ENCODE results near the gene ZNF300. TPM values are rescaled to one million over a fixed set of nuclear protein-coding genes. Genes with fewer than 3 reads are reported as not detected.

ZNF300 gene
- polyA plus RNA-seq (2011; rRNA removed) (2.6 and 4.8 TPM in 2 replicates), polyA minus RNA-seq (2011; rRNA and poly(A)+ RNA removed) (1.8 TPM in 2 replicates)

DNA sequence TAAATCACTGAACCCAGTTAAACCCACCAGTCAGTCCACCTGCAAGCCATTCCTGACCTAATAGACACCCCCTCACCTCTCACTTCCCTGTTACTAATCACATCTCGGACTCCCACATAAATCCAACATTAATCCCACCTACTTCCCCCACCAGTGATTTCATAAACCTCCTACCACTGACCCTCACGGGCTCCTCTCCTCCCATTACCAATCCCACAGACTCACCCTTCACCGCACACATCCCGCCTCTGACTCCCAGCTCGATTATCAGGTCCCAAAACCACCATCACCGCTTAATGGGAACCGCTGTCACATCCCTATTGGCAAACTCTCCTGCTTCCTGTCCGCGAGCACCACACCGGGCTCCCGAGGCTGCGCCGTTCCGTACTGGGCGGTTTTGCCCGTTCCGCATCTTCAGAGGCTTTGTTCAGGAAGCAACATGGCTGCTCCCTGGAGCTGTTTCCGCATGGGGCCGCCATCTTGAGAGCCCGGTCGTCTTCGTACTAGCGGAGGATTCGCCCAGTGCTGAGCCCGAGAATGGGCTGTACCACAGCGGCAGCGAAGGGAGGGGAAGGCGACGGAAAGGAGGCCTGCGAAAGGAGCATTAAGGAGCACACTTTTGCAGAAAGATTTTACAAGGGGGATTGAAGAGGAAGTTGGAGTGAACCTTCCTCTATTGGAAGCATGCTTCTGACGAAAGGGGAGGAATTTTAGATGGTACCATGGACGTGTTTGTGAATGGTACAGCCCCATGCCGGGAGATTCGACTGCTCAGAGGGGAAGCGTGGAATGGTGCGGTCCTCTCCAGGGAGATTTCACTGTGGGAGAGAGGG is at the start of gene ZNF300:
TSS of gene ZNF300 (minus strand) at position 502 of the 833 bp plus-strand sequence. CDS start 1,825 bp downstream, outside the sequence.
- CTCF ChIA-PET, result no interaction called here
- Histone ChIP-seq H3K36me3 (ENCODE audit: control insufficient read depth, insufficient read depth, low read length) (no peaks in the 10 kb centered on the region; the same call in 1 of the 2 replicates), H3K27me3 (ENCODE audit: control insufficient read depth, insufficient read depth, low read length) (no peaks in the 10 kb centered on the region), H3K4me3 (ENCODE audit: low read depth, low read length) (peak within 1 kb of the TSS; percentile 67)
- POLR2A ChIA-PET, result no interaction called here
- peak; percentile 52 for DNase-seq (ENCODE audit: low read depth)
- TF ChIP-seq, protein P1, sequence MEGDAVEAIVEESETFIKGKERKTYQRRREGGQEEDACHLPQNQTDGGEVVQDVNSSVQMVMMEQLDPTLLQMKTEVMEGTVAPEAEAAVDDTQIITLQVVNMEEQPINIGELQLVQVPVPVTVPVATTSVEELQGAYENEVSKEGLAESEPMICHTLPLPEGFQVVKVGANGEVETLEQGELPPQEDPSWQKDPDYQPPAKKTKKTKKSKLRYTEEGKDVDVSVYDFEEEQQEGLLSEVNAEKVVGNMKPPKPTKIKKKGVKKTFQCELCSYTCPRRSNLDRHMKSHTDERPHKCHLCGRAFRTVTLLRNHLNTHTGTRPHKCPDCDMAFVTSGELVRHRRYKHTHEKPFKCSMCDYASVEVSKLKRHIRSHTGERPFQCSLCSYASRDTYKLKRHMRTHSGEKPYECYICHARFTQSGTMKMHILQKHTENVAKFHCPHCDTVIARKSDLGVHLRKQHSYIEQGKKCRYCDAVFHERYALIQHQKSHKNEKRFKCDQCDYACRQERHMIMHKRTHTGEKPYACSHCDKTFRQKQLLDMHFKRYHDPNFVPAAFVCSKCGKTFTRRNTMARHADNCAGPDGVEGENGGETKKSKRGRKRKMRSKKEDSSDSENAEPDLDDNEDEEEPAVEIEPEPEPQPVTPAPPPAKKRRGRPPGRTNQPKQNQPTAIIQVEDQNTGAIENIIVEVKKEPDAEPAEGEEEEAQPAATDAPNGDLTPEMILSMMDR (IDR thresholded peaks at IDR 0.05; ENCODE audit: insufficient read depth, low read depth, low read length), result no peak

DNA sequence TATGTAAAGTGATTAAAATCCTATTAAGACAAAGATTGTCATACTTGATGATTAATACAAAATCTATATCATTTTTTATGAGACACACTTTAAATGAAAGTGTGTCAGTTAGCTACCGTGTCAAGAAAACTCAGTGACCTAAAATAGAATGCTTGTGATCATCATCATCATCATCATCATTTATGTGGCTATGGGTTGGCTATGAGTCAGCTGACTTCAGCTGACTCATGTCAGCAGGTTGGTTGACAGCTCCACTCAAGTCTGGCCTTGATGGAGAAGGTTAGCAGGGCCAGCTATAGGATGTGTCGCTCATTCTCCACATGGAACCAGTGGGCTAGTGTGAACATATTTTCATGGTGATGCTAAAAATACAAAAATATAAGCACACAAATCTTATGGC is 43.8 kb upstream of the ZNF300 start:
- TF ChIP-seq, protein P1 (IDR thresholded peaks at IDR 0.05; ENCODE audit: insufficient read depth, low read depth, low read length), result no peak
- H3K36me3 ChIP-seq (ENCODE audit: control insufficient read depth, insufficient read depth, low read length), result no peaks in the 10 kb centered on the region
- ChIA-PET CTCF (no interaction called here), POLR2A (interaction anchor here (0.5 kb wide), 1 partner anchor 329 kb away, joined by 5 read pairs; no protein-coding TSS in a partner anchor)
- no peak overlapping the region for H3K4me3 ChIP-seq (ENCODE audit: low read depth, low read length)
- no peak for DNase-seq (ENCODE audit: low read depth)
- no peaks in the 10 kb centered on the region for H3K27me3 ChIP-seq (ENCODE audit: control insufficient read depth, insufficient read depth, low read length)

- no peaks in the 10 kb centered on the region for H3K36me3 ChIP-seq (ENCODE audit: control insufficient read depth, insufficient read depth, low read length)
- TF ChIP-seq, protein P1 (IDR thresholded peaks at IDR 0.05; ENCODE audit: insufficient read depth, low read depth, low read length), result 0 out of 2 replicates have a peak, but pooled peaks have one; percentile 1
- DNase-seq (ENCODE audit: low read depth), result peak; percentile 22
- H3K27me3 ChIP-seq (ENCODE audit: control insufficient read depth, insufficient read depth, low read length), result no peaks in the 10 kb centered on the region
- ChIA-PET CTCF (no interaction called here), POLR2A (no interaction called here)
- peak overlapping the region; percentile 48 for H3K4me3 ChIP-seq (ENCODE audit: low read depth, low read length)
Observed at GRCh38 chr5:150946351-150946905, 41.6 kb upstream of the ZNF300 start.

GRCh38 chr5:150945947-150946346 is 41.2 kb upstream of the ZNF300 start:
- ChIA-PET POLR2A (no interaction called here), CTCF (no interaction called here)
- TF ChIP-seq, protein P1 (IDR thresholded peaks at IDR 0.05; ENCODE audit: insufficient read depth, low read depth, low read length), result no peak
- Histone ChIP-seq H3K27me3 (ENCODE audit: control insufficient read depth, insufficient read depth, low read length) (no peaks in the 10 kb centered on the region), H3K4me3 (ENCODE audit: low read depth, low read length) (peak overlapping the region; percentile 48), H3K36me3 (ENCODE audit: control insufficient read depth, insufficient read depth, low read length) (no peaks in the 10 kb centered on the region)
- no peak for DNase-seq (ENCODE audit: low read depth)

DNA sequence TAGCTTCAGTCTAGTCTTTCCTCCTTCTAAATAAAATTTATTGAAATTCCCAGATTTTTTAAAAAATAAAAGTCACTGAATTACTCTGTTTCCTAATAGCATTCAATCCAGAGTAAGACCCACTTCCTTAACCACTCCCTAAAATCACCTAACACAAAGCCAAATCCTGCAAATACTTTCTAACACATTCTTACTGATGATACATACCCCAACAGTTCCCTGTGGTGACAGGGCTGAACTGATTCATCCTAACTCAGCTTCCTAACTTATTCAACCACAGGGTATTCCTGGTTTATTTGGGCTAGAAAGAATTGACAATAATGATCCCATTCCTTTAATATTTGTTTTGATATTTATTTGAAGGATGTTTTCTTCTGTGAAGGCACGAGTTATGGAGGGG is 40.7 kb upstream of the ZNF300 start:
- TF ChIP-seq, protein P1 (IDR thresholded peaks at IDR 0.05; ENCODE audit: insufficient read depth, low read depth, low read length), result no peak
- H3K4me3 ChIP-seq (ENCODE audit: low read depth, low read length), result no peak overlapping the region
- no peak for DNase-seq (ENCODE audit: low read depth)
- ChIA-PET CTCF (no interaction called here), POLR2A (no interaction called here)
- H3K36me3 ChIP-seq (ENCODE audit: control insufficient read depth, insufficient read depth, low read length), result no peaks in the 10 kb centered on the region
- H3K27me3 ChIP-seq (ENCODE audit: control insufficient read depth, insufficient read depth, low read length), result no peaks in the 10 kb centered on the region

Data from BJ (cell line).